ENCODE results near the gene C1orf210.

Gene C1orf210

DNA sequence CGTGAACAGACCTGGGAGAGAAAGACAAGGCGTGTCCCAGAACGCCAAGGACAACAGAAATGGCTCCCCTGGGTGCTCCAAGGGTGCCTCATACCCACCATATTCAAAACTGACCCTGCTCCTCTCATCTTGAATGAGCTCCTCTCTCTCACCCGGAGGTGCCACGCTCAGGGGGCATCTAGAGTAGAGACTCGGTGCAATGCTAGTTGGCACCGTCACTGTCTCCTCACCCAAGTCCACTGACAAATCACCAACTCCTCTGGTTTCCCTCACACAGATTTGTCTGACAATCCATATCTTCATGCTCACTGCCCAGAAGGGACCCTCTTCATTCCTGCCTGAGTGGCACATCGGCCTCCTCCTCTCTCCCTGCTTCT, 10.6 kb downstream of the C1orf210 start:
- H3K36me3 ChIP-seq (ENCODE audit: control insufficient read depth, insufficient read depth, low read length) = peaks cover 14% of the 10 kb centered on the region
- no peak overlapping the region for H3K4me3 ChIP-seq (ENCODE audit: low read depth, low read length)
- H3K4me1 ChIP-seq (ENCODE audit: control insufficient read depth, insufficient read depth, low read length) = peaks cover 3% of the 10 kb centered on the region
- no peak overlapping the region for H3K9ac ChIP-seq (ENCODE audit: low read depth, low read length)
- H3K9me3 ChIP-seq (ENCODE audit: control insufficient read depth, insufficient read depth, low read length) = no peaks in the 10 kb centered on the region
- H3K27me3 ChIP-seq (ENCODE audit: control insufficient read depth, insufficient read depth, low read length) = no peaks in the 10 kb centered on the region

GRCh38 chr1:43274125-43274803, 11.1 kb downstream of the C1orf210 start:
- Histone ChIP-seq H3K4me1 (ENCODE audit: control insufficient read depth, insufficient read depth, low read length) (peaks cover 6% of the 10 kb centered on the region), H3K4me3 (ENCODE audit: low read depth, low read length) (no peak overlapping the region), H3K9ac (ENCODE audit: low read depth, low read length) (no peak overlapping the region), H3K36me3 (ENCODE audit: control insufficient read depth, insufficient read depth, low read length) (peaks cover 14% of the 10 kb centered on the region), H3K9me3 (ENCODE audit: control insufficient read depth, insufficient read depth, low read length) (no peaks in the 10 kb centered on the region), H3K27me3 (ENCODE audit: control insufficient read depth, insufficient read depth, low read length) (no peaks in the 10 kb centered on the region)

GRCh38 chr1:43273708-43274107, 11.7 kb downstream of the C1orf210 start:
- Histone ChIP-seq H3K36me3 (ENCODE audit: control insufficient read depth, insufficient read depth, low read length) (peaks cover 14% of the 10 kb centered on the region), H3K4me3 (ENCODE audit: low read depth, low read length) (no peak overlapping the region), H3K4me1 (ENCODE audit: control insufficient read depth, insufficient read depth, low read length) (peaks cover 6% of the 10 kb centered on the region), H3K9ac (ENCODE audit: low read depth, low read length) (no peak overlapping the region), H3K27me3 (ENCODE audit: control insufficient read depth, insufficient read depth, low read length) (no peaks in the 10 kb centered on the region), H3K9me3 (ENCODE audit: control insufficient read depth, insufficient read depth, low read length) (no peaks in the 10 kb centered on the region)

- H3K9ac ChIP-seq (ENCODE audit: low read depth, low read length) = no peak overlapping the region
- peaks cover 6% of the 10 kb centered on the region for H3K4me1 ChIP-seq (ENCODE audit: control insufficient read depth, insufficient read depth, low read length)
- no peak overlapping the region for H3K4me3 ChIP-seq (ENCODE audit: low read depth, low read length)
- no peaks in the 10 kb centered on the region for H3K27me3 ChIP-seq (ENCODE audit: control insufficient read depth, insufficient read depth, low read length)
- H3K9me3 ChIP-seq (ENCODE audit: control insufficient read depth, insufficient read depth, low read length) = no peaks in the 10 kb centered on the region
- peaks cover 14% of the 10 kb centered on the region for H3K36me3 ChIP-seq (ENCODE audit: control insufficient read depth, insufficient read depth, low read length)
Observed at GRCh38 chr1:43272576-43273571, 12.5 kb downstream of the C1orf210 start.

- Histone ChIP-seq H3K9ac (ENCODE audit: low read depth, low read length) (no peak overlapping the region), H3K9me3 (ENCODE audit: control insufficient read depth, insufficient read depth, low read length) (no peaks in the 10 kb centered on the region), H3K27me3 (ENCODE audit: control insufficient read depth, insufficient read depth, low read length) (no peaks in the 10 kb centered on the region), H3K4me3 (ENCODE audit: low read depth, low read length) (no peak overlapping the region), H3K36me3 (ENCODE audit: control insufficient read depth, insufficient read depth, low read length) (peaks cover 14% of the 10 kb centered on the region), H3K4me1 (ENCODE audit: control insufficient read depth, insufficient read depth, low read length) (peaks cover 6% of the 10 kb centered on the region)
Observed at GRCh38 chr1:43272161-43272560, 13.2 kb downstream of the C1orf210 start.

DNA sequence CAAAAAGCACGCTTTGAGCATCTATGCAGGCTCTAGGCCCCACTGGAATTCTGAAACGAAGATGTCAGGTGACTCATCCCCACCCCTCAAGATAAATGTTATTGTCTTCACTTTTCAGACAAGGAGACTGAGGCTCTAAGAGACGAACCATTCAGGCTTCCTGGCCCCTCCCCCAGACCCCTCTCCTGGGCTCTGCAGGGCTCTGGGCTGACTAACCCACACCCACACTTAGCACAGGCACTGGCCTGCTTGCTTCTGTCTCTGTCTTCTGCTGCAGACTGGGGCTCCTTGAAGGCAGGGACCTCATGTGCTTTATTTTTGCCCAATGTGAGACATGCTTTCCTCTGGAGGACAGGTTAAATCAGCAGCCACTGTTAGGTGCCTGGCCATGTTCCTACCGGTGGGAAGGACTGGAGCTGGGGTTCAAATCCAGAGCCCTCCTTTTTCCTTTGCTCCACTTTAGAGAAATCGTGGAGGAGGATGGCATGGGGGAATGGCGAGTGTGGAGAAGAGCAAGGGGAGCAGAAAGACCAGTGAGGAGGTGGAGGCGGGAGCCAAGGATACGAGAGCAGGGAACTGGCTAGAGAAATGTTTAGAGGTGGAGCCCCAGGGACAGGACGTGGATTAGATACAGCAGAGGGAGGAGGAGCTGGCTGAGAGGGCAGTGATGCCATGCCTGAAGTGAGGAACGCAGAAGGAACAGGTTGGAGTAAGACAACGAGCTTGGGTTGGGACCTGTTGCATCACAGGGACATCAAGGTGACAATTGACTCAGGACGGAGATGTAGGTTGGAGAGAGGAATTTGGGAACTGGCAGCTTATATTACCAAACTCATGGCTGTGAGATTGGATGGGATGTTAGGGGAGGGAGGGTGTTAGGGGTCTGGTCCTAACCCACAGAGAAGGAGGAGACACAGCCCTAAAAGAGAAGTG, 13.9 kb downstream of the C1orf210 start:
- peaks cover 14% of the 10 kb centered on the region for H3K36me3 ChIP-seq (ENCODE audit: control insufficient read depth, insufficient read depth, low read length)
- no peaks in the 10 kb centered on the region for H3K9me3 ChIP-seq (ENCODE audit: control insufficient read depth, insufficient read depth, low read length)
- H3K27me3 ChIP-seq (ENCODE audit: control insufficient read depth, insufficient read depth, low read length) = no peaks in the 10 kb centered on the region
- peaks cover 6% of the 10 kb centered on the region for H3K4me1 ChIP-seq (ENCODE audit: control insufficient read depth, insufficient read depth, low read length)
- no peak overlapping the region for H3K9ac ChIP-seq (ENCODE audit: low read depth, low read length)
- peak overlapping the region; percentile 63 for H3K4me3 ChIP-seq (ENCODE audit: low read depth, low read length)

GRCh38 chr1:43270421-43271095, 14.8 kb downstream of the C1orf210 start:
- H3K27me3 ChIP-seq (ENCODE audit: control insufficient read depth, insufficient read depth, low read length) = no peaks in the 10 kb centered on the region
- no peak overlapping the region for H3K9ac ChIP-seq (ENCODE audit: low read depth, low read length)
- H3K4me3 ChIP-seq (ENCODE audit: low read depth, low read length) = peak overlapping the region; percentile 63
- no peaks in the 10 kb centered on the region for H3K9me3 ChIP-seq (ENCODE audit: control insufficient read depth, insufficient read depth, low read length)
- H3K4me1 ChIP-seq (ENCODE audit: control insufficient read depth, insufficient read depth, low read length) = peaks cover 6% of the 10 kb centered on the region
- H3K36me3 ChIP-seq (ENCODE audit: control insufficient read depth, insufficient read depth, low read length) = peaks cover 14% of the 10 kb centered on the region

DNA sequence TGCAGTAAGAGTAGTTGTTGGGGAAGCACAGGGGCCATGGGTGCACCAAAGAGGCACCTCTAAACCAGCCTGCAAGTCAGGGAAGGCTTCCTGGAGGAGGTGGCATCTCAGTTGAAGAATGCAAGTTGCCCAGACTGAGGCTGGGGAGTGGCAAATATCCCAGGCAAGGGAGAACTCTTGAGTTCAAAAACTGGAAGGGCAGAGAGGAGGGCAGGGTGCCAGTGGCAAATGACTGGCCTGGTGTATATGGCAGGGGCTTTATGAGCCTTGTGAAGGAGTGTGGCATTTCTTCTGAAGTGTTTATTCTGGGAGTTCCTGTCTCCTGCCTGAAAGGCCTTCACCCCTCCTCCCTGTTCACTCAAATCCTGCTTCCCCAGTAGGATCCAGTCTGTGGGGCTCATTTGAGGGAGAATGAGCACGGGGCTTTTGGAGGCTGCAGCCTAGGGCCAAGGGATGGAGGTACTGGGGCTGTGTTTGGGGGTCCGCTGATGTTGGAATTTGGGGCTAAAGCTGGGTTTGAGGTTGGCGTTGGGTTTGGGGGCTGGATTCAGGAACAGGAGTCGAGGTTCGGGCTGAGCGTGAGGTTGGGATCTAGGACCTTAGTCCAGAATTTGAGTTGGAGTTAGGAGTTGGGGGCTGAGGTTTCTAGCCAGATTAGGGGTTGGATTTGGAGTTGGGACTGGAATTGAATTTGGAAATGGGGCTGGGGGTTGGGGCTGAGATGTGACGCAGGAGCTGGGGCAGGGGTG, 15.6 kb downstream of the C1orf210 start, which contains the start of gene TMEM125:
TMEM125 (plus strand) TSS at position 357 of the 749 bp plus-strand sequence. CDS start 2,740 bp downstream, outside the sequence.
- H3K4me1 ChIP-seq (ENCODE audit: control insufficient read depth, insufficient read depth, low read length) = peaks cover 6% of the 10 kb centered on the region
- H3K36me3 ChIP-seq (ENCODE audit: control insufficient read depth, insufficient read depth, low read length) = peaks cover 14% of the 10 kb centered on the region
- H3K9me3 ChIP-seq (ENCODE audit: control insufficient read depth, insufficient read depth, low read length) = no peaks in the 10 kb centered on the region
- H3K9ac ChIP-seq (ENCODE audit: low read depth, low read length) = no peak within 1 kb of the TSS
- peak within 1 kb of the TSS; percentile 63 for H3K4me3 ChIP-seq (ENCODE audit: low read depth, low read length)
- no peaks in the 10 kb centered on the region for H3K27me3 ChIP-seq (ENCODE audit: control insufficient read depth, insufficient read depth, low read length)

DNA sequence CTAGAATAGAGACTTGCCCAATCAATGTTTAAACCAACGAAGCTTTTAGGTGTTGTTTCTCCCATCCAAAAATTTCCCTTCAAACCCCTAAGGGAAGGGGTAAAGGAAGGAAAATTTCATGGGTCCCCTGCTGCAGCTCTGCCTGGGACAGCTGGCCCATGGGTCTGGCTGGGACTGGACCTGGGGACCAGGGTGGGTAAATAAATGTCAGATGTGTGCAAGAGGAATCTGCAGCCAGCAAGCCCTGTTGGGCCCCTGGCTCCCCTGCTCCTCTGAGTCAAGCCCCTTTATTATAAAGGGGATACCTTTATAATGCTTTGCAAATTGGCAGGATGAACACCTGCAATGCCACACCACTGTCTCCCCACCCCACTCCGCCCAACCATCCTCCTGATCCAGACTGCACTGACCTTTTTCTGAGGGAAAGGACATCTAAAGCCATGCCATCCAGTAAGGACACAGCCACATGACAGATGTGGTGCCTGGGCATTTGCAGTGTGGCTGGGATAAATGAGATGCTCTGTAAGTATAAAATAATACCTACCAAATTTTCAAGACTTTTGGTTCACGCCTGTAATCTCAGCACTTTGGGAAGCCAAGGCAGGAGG, 17.5 kb downstream of the C1orf210 start:
- Histone ChIP-seq H3K9me3 (ENCODE audit: control insufficient read depth, insufficient read depth, low read length) (peaks cover under 1% of the 10 kb centered on the region), H3K4me3 (ENCODE audit: low read depth, low read length) (no peak overlapping the region), H3K9ac (ENCODE audit: low read depth, low read length) (no peak overlapping the region), H3K36me3 (ENCODE audit: control insufficient read depth, insufficient read depth, low read length) (peaks cover 8% of the 10 kb centered on the region), H3K27me3 (ENCODE audit: control insufficient read depth, insufficient read depth, low read length) (no peaks in the 10 kb centered on the region), H3K4me1 (ENCODE audit: control insufficient read depth, insufficient read depth, low read length) (peaks cover 6% of the 10 kb centered on the region)

GRCh38 chr1:43267291-43267805, 18.0 kb downstream of the C1orf210 start:
- Histone ChIP-seq H3K36me3 (ENCODE audit: control insufficient read depth, insufficient read depth, low read length) (peaks cover 2% of the 10 kb centered on the region), H3K9me3 (ENCODE audit: control insufficient read depth, insufficient read depth, low read length) (peaks cover 5% of the 10 kb centered on the region), H3K4me1 (ENCODE audit: control insufficient read depth, insufficient read depth, low read length) (peaks cover 6% of the 10 kb centered on the region), H3K9ac (ENCODE audit: low read depth, low read length) (no peak overlapping the region), H3K27me3 (ENCODE audit: control insufficient read depth, insufficient read depth, low read length) (no peaks in the 10 kb centered on the region), H3K4me3 (ENCODE audit: low read depth, low read length) (no peak overlapping the region)
